GM12874 (cell line): ENCODE results near the gene CNST.

Experiments
- TF ChIP-seq, protein P1 (sequence below): IDR thresholded peaks from 2 replicates; pipeline ENCODE4 v1.5.1; 2011; ENCODE audit warnings: low read depth, mild to moderate bottlenecking, control low read depth, low read length, moderate library complexity; ENCODE audit not compliant: insufficient read depth

CNST gene

DNA sequence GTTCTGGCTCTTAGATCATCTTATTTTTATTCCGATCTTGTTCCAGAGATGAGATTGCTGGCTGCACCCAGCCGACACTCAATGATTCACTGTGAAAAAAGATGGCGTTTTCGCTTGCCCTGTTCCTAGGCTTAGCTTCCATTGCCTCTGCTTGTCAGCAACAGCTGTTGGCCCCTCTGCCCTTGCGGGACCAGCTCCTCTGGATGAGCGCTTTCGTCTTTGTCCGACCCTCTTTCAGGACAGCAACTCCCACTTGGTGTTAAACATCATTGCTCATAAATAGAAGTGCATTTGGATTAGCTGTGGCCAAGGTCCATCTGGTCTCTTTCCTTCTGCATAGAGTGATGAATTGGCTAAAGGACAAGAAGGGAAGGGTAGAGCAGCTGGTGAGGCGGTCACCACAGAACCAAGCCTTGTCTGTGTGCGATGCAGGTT lies 114.5 kb downstream of the CNST start:
- TF ChIP-seq, protein P1, sequence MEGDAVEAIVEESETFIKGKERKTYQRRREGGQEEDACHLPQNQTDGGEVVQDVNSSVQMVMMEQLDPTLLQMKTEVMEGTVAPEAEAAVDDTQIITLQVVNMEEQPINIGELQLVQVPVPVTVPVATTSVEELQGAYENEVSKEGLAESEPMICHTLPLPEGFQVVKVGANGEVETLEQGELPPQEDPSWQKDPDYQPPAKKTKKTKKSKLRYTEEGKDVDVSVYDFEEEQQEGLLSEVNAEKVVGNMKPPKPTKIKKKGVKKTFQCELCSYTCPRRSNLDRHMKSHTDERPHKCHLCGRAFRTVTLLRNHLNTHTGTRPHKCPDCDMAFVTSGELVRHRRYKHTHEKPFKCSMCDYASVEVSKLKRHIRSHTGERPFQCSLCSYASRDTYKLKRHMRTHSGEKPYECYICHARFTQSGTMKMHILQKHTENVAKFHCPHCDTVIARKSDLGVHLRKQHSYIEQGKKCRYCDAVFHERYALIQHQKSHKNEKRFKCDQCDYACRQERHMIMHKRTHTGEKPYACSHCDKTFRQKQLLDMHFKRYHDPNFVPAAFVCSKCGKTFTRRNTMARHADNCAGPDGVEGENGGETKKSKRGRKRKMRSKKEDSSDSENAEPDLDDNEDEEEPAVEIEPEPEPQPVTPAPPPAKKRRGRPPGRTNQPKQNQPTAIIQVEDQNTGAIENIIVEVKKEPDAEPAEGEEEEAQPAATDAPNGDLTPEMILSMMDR: no peak

DNA sequence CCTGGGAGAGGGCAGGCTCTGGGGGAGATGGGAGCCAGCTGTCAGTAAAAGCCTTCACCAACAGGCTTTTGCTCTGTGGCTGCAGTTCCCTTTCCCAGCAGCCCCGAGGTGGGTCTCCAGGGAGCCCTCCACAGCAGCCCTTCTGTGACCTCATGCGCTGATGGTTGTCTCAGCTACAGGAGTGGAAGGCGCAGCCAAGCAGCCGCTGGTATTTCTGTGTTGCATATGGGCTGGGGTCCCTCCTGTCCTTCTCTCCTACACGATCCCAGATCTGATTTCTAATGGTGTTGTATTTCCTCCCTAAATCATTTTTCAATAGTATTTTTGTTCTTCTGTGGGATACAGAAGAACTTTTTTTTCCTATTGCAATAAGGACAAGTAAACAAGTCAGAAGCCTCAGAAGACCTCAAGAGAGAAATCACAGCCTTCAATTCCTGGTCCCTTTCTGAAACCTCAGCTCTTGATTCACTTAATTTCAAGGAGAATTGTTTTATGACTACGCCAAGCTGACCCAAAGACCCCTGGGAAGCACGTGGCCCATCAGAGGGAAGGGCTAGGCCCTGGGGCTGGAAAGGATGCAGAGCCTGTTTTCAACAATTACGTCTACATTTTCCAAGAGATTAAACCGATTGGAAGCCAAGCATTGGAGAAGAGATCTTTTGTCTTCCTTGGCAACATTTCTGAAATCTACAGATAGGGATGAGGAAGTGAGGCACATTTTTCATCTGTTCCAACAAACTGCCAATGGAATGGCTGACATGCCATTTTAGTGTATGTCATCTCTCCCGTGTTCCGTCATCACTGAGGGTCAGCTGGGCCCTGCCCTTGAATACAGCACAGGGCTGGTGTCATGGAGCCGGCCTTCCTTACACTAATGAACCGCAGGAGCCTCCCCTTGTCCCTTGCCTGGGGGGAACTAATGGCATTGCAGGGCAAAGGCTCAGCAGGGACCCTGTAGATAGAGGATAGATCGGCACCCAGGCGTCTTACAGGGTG lies 115.9 kb downstream of the CNST start:
- TF ChIP-seq, protein P1: no peak

DNA sequence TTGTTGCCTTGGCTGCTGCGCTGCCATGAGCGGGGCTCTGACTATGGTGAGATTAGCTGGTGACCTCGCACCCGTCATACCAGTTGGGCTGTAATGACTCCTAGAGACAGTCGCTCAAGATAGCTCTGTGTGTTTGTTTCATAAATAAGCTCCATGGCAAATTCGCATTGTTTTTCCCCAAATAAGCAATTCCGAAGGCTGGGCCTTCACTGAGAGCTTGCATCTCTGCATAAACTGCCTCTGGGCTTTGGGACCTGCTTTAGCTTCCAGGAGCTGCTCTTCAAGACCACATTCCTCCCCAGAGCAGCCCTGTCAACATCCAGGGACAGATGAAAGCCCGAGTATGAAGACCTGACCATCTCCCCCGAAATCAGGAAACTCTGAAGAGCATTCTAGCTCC lies 117.3 kb downstream of the CNST start:
- TF ChIP-seq, protein P1: no peak

DNA sequence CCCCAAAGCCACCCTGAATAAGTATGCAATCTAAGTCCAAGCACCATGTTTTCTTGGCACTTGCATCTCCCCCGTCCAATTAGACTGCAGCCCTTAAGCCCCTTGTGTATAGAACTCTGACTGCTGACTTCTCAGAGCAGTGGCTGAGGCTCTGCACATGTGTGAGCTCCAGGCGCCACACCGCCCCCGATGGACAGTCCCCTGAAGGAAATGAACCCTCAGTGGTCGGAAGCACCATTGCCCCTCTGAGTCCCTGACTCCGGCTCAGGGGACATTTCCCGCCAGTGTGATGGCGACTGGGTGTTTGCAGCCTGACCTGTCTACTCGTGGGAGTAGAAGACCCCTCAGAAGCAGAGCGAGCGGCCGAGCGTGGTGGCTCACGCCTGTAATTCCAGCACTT lies 120.7 kb downstream of the CNST start:
- TF ChIP-seq, protein P1: no peak

DNA sequence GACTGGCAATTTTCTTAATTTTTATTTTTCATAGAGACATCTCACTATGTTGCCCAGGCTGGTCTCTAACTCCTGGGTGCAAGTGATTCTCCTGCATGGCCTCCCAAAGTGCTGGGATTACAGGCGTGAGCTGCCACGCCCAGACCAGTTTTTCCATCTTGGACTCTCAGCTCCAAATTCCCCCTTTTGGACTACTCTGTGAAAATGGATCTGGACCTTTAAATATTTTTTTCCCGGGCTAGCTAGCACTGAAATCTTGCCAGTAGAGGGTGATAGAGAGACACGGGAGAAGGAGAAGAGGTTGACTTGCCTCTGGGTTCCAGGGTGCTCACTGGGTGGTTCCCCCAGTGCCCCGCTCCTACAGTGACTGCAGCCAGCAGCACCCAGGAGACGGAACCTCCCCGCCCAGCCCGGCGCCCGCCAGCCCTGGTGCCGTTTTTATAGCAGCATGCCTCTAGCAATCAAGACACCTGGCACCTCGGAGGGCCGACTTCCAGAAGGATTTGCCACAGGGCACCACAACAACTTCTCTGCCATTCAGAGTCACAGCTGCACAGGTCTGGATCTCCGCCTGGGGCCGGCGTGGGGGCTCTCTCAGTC lies 123.3 kb downstream of the CNST start:
- TF ChIP-seq, protein P1: peak; percentile 80

GRCh38 chr1:246690100-246690499 lies 123.8 kb downstream of the CNST start:
- TF ChIP-seq, protein P1: no peak
